SK-N-DZ (cell line): ENCODE data around the gene PSMD14.

ENCODE experiments used
- DNase-seq: peaks from one replicate; pipeline ENCODE4 v3.0.0-alpha.2; 2015; ENCODE audit warnings: low spot score
- small RNA-seq, 2 experiments: library from RNA; depleted of rRNA; stranded (forward); fragments of <200 nt; gene quantifications; one replicate each; pipeline ENCODE3, GENCODE V24; 2014

PSMD14 gene

GRCh38 chr2:161448431-161448830, 140.2 kb downstream of the PSMD14 start:
- DNase-seq, result no peak

Small RNA genes within 50 kb of the gene (small RNA-seq; reads per million reads assigned to genes)
- gene RNA5SP108, result 0 reads per million in 2 experiments
